GM19238 (cell line): ENCODE data around the gene LRRTM4.

Experiments
- DNase-seq: peaks from one replicate; pipeline ENCODE4 v3.0.0; 2011; ENCODE audit warnings: low spot score; ENCODE audit not compliant: insufficient read length

Gene LRRTM4

DNA sequence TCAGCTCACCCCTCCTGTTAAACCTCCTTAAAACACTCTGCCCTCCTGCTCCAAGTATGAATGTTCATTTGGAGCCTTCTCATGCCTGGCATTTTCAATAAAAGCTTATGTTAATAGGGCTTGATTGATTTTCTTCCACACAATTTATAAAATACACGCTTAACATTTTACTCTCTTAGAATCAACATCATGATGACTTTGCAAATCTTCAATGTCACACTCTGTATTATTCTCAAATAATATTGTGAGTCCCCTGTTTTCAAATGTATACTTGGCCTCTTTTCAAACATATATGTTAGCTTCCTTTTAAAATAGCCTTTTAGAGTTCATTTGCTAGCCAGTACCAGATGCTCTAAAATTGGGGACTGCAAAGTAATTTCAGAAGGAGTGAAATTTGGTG is 520.3 kb downstream of the LRRTM4 start:
- DNase-seq: no peak

DNA sequence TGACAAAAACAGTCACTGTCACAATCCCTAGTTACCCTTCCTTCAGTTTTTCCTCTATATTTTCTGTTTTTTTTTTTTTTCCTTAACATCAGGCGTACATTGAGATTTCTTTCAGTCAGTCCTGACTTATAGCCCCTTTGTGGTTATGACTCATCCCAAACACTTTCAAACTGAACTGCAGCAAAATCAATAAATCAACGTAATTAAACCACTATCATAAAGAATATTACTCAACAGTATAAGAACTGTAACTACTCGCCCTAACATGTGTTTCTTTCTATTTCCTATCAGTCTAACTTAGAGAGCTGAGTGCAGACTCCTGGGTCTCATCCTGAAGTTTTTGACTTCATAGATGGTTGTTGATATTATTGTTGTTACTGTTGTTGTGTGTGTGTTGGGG is 523.5 kb downstream of the LRRTM4 start:
- DNase-seq: no peak

DNA sequence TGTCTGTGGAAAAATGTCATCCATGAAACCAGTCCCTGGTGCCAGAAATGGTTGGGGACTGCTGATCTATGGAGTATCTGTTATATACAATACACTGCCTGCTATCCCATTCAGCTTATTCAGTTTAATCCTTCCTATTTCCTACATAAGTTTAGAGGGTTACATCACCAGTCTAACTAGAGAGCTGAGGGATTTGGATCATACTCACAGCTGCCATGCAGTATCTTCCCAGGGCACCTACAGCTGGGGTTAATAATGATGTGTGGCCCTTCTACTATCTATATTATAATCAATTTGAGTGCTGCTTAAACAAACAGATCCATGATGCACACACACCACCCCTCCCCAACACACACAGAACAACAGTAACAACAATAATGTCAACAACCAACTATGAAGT is 524.0 kb downstream of the LRRTM4 start:
- no peak for DNase-seq

DNA sequence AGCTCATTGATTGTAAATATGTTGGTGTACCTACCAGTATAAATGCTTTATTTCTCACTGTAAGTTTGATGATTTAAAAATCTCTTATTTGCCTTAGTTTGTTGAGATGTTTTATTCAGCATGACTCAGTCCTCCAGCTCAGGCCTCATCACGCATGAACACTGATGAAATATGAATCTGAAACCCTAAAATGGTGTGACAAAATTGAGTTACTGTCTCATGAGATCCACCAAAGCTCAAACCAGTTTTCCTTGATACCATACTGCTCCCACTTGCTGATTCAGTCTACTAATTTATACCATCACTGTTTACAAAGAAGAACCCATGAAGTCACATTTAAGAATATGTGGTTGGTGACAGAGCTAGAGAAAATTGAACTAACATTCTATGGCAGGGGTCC is 524.9 kb downstream of the LRRTM4 start:
- no peak for DNase-seq

DNA sequence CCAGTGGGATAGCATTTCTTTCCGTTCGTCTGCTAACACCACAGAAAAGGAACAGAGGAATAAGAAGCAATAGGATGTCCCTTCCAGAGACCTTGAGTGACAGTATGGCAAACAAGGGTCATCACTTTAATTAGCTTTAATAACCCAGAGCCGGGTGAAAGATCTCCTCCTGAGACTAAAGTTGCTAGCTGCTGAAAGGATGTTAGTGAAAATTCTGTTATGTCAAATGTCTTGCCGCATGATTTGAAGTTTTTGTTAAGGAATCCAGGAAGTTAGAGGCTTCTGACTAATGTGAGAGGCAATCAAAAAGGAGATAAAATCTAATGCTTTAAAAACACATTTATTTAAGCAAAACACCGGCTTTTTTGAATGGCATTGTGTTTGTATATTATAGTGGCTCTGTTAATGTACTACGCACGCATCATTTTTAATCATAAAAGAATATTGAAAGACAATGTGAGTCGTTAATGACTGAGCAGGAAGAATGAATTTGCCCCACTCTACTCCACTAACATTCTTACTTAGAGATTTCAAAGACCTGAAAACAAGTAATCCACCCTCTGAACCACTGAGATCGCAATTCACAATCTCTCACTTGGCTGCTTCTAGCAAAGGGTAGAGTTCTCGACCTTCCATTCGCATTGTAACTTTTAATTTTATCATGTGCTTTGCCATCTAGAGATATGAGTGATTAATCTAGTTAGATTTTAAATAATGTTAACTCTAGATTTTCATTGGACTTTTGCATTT is 536.6 kb downstream of the LRRTM4 start:
- DNase-seq: no peak

DNA sequence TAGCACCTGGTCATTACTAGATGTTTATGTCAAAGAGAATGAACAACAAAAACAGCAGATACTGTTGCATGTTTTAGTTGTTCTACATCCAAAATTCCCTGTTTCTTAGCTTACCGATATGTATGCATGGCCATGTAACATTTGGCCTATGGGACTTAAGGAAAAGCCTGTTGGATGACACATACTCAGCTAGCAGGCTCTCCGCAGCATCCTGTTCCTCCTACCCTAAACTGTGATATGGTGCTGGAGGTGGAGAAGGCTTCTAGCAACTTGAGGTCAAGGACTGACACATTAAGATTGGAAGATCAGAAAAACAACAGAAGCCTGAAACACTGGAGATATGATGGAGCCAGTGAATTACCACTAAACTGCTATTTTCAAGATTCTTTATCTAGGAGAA is 537.8 kb downstream of the LRRTM4 start:
- DNase-seq: no peak

DNA sequence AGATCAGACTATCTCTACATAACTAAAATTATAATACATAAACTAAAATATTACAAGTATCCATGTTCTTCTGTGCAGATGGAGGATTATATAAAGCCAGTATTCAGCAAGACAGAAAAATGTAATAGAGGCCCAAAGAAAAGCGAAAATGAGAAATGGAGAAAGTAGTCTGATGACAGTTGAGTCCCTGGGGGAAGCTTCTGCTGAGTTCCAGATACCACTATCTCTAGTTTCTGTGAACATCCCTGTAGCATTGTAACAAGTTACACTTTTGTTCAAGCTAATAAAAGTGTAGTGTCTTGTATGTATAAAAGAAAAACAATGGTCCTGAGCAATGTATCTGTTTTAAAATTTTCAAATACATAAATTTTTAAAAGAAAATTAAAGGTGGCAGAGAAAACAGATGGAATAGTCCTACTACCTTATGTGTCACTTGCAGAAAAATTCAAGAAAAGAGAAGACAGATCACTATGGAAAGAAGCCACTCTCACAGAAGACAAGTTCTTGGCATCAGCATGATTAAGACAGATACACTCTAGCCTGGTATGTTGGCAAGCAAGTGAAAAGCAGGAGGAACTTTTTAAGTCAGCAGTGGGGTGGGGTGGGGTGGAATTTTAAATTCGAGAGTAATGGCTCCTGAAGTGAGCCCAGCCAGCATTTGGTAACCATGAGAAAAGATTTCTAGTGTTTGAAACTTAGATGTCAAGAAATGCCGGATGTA is 541.9 kb downstream of the LRRTM4 start:
- no peak for DNase-seq

DNA sequence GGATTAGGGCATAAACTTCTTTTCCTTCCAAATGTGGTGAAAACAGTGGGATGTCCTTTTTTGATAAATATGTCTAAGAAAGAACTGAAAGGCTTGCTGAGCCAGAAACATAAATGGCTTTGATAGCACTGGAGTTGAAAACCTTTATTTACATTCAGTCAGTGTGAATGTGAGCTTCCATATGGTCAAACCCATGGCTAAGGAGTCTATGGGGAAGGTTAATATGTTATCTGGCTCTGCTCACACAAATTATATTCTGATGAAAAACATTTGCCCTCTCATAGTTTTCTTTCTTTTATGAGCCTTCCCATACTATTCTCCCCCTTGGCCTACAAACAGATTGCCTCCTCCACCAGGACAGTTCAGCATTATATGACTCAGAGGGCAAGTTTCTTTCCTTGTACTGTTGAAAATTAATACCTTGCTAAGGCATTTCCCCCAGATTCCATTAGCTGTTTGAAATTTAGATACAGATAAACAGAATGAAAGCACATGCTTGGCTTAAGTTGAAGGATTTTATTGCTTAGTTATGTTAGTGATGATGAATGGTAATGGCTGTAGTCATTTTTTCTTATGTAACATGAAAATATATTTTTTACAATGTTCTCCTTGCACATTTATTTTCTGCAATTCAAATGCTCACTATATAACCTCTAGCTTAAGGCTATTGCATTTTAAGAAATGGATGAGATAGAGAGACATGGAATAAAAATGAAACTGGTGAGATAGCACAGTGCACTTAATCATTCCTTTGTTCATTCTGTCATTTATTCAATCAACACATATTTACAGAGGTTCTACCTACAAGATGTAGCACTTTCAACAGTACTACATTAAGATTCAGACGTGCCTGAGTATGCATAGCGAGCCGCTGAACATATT is 544.1 kb downstream of the LRRTM4 start:
- no peak for DNase-seq

DNA sequence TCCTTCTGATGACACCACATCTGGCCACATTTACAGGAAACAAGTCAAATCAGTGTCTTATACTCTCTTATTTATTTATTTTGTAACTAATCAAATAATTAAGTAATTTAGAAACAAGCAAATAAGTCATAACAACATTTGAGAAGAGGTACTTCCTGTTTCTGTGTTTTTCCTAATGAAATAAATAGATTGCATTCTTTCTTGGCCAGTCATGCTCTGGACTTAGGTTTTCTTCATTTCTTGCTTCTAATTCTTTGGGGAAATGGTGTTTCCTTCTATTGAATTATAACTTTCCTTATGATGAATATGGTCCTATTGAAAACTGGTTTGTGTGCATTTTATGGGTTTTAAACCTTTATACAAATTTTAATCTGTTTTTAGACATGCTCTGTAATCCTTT is 546.4 kb downstream of the LRRTM4 start:
- no peak for DNase-seq

DNA sequence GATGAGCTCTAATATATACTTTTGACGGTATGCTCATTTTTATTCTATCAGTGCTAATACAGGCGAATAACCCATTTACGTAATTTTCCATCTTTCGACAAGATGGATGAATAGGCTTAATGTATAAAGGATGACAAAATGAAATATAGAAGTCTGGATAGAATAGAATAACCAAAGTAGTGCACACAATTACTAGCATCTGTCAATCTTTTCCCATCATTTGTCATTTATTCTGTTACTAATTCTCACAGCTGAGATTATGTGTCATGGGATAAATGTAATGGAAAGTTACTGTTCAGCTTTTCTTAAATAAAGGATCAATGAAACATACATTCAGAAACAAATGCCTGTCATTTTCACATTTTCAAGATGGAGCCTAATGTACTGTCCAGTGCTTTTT is 548.6 kb downstream of the LRRTM4 start:
- no peak for DNase-seq

DNA sequence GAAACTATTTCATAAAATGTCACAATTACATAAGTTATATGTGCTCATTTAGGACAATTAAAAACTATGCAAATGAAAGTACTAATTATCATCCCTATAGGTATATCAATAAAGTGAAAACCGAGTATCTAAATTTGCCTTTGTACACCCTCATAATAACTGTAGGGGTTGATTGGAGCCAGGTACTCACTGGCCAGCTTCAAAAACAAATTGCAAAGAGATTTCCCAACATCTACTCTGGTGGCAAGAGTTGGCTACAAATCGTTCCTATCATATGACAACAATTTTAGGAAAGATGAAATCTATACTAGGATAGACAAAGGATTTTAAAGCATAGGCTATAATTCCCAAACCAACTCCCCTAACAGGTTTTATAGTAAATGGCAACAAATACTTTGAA is 556.4 kb downstream of the LRRTM4 start:
- DNase-seq: no peak

DNA sequence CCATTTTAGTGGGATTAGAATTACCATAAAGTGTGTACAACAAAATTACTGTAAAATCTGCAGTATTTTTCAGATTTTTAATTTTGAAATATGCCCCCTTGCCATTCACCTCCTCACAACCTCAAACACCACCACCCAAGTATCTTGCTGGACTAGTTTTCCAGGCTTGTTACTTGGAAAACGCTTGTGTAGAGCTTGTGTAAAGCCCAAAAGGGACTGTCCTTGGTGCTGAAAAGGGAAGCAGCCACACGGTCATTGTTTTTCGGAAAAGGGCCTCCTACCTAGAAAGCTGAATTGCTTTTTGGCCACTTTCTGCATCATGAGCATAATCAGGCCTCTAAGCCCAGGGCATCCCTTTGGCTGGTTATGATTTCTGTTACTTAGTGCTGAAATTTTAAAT is 563.4 kb downstream of the LRRTM4 start:
- DNase-seq: no peak

DNA sequence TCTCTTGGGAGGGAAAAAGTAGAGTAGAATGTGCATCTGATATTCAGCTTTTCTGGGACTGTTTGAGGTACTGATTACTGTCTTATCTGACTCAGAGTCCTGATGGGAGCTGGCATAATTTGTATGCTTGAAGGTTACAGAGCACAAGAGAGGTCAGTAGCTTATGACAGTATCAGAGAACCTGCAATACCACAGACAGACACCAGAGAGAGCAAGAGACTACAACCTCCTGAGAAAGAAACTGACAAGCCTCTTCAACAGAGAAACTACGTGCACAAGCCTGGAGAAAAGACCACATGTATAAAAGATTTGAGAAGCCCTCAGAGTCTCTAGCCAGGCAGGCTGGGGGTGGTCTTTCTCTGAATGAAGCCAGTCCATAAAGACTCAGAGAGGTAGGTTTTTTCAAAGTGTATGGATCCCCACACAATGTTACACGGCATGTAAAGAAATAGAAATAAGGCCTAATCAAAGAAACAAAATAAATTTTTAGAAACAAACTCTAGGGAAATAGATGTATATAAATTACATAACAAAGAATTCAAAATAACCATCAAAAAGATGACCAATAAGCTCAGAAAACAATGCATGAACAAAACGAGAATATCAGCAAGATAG is 568.3 kb downstream of the LRRTM4 start:
- no peak for DNase-seq

DNA sequence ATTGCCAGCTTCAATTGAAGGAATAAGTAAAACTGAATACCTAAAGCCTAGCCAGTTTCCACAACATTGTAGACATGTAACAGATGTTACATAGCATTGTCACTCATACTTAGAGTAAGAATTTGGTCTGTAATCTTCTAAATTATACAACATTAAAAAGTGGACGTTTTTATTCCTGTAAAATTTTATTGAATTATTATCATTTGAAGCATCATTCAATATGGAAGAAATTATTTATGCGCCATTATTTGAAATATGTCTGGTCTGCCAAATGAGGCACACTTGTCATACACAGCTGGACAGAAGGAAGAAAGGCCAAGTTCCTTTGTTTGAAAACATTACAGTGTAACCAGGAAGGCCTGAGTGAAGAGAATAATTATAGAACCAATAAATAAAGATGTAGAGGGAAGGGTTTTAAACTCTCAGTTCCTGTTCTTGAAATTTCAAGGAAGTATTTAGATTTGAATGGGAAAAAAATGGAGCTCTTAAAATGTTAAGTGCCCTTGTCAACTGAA is 575.5 kb downstream of the LRRTM4 start:
- no peak for DNase-seq

DNA sequence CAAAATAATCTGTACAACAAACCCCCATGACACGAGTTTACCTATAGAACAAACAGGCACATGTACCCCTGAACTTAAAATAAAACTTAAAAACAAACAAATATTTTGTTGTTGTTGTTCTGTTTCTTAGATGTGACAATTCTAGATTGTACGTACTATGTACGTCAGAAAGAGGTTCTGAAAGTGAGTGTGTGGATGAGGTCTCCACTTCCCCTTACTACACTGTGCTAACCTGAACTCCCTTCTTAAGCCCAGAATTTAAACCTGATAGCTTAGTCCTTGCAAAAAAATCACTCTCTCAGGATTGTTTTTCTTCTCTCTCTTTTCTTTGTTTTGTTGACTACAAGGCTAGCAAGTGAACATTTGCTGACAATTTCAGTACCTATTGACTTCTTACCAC is 581.6 kb downstream of the LRRTM4 start:
- DNase-seq: no peak

DNA sequence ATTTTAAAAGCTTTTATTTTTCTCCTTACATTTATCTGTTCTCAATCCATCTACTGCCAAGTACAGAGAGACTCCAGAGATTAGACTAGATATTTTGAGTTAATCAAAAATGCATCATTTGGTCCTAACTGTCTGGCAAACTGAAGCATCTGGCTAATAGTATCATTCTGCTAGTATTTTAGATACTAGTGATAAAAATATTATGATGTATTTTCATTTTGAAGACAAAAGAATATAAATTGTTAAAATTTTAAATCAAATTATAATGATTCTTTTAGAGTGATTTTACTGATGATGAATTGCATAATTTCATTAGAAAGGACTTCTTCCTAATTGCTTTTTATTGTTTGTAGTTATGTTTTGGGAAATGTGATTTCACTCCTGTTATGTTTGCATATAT is 584.0 kb downstream of the LRRTM4 start:
- no peak for DNase-seq

DNA sequence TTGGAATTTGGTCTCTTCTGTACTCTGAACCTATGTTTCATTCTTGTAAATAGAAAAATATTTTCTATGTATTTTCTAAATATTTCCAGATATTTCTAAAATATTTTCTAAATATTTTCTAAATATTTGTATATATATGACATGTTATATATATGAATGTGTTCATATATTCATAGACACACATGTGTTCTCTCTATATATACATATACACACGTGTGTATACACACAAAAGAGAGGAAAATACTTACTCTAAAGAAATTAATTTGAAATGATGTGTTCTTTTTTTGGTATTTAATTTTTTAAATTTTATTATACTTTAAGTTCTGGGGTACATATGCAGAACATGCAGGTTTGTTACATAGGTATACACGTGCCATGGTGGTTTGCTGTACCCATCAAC is 589.6 kb downstream of the LRRTM4 start:
- no peak for DNase-seq

DNA sequence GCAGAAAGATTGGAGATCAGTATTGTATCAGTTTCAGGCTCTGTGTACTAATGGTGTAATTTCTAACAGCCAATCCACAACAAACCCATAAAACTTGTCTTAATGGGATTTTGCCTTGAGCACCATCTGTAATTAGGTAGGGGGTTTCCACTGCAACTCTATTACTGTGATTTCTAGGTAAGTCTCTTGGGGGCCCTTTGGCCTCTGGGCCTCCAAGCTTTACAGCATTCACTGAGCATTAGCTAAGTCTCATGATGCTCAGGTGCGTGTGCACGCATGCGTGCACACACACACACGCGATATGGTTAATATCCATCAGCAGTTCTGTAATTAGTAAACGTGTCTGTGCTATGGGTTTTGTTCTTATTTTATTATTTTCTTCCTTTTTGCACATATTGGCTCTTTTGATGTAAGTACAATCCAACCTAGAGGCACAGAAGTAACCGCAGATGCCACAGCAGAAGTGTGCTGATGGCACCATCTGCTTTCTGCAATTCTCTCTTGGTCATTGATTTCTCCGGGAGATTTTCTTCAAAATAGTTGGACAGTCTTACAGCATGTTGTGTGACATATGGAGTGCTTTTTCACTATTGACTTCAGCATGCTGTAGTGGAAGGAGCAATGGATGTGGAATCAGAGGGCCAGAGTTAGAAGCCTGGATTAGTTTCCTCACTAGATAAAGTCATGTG is 592.0 kb downstream of the LRRTM4 start:
- DNase-seq: no peak

DNA sequence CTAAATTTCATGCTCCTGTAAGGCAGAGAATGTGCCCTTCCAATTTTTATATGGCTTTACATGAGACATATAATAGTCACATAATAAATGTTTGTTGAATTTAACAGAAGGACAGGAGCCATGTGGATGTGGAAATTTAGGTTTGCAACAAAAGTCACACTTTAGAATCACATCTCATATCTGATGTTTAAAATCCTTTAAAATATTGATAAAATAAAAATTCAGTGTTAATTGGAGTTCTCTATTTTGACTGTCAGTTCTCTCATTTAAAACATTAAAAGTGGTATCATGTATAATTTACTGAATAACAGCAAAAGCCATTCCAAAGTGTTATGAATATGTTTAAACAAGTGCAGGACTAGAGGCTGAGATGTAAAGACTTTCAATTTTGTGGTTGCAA is 594.1 kb downstream of the LRRTM4 start:
- DNase-seq: no peak

DNA sequence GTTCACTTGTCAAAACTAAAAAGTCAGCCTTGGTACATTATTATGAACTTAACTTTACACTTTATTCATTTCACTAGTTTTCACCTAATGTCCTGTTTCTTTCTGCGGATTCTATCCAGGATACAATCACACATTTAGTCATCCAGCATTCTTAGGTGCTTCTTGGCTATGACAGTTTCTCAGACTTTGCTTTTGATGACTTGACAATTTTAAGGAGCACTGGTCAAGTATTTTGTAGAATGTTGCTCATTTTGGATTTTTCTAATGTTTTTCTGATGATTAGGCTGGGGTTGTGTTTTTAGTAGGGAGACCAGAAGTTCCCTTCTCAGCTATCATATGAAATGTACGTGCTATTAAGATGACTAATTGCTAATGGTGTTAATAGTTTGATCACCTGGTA is 601.2 kb downstream of the LRRTM4 start:
- no peak for DNase-seq

DNA sequence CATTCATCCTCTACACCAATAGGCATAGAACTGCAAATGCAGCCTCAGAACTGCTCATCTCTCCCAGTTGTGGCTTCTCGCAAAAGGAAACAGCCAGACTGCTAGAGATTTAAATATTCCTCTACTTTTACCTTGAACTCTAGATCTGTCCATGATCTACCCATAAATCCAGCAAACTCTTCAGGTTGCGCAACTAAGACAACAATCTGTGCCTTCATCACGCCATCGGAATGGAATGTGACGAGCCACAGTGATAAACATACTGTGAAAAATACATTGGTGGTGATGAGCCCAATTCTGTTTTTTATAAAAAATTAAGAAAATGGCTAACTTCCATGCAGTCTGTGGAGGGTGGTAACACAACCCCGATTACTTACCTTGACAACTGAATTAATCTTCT is 626.7 kb downstream of the LRRTM4 start:
- DNase-seq: no peak
